NK-92 treated with Interleukin-12 subunit alpha and Interleukin-12 subunit beta, amount 100 ng/mL, for 24 hours (cell line): Measurements from ENCODE around the gene INS.

Experiments used
- DNase-seq: peaks from one replicate; lab custom pipeline; 2025; lab: John Stamatoyannopoulos, UW

Gene INS

GRCh38 chr11:2114430-2115241, 46.4 kb downstream of the INS start:
- no peak for DNase-seq

- DNase-seq = no peak
Observed at GRCh38 chr11:2113776-2114175, 47.2 kb downstream of the INS start.

- no peak for DNase-seq
Observed at GRCh38 chr11:2110521-2110920, 50.5 kb downstream of the INS start.
